LNCaP clone FGC (cell line): ENCODE data around the gene PTK6.

Source experiments
- DNase-seq: peaks from one replicate; pipeline ENCODE4 v3.0.0-alpha.2; 2011; ENCODE audit warnings: low read depth
- H3K4me3 ChIP-seq: 2 replicates; pipeline ENCODE4 v1.5.1; 2011; ENCODE audit warnings: mild to moderate bottlenecking, low read depth, low read length, control low read depth
- TF ChIP-seq, protein P1 (sequence below): IDR thresholded peaks from 2 replicates; pipeline ENCODE4 v1.5.1; 2012; ENCODE audit warnings: mild to moderate bottlenecking; ENCODE audit not compliant: control insufficient read depth, insufficient read depth; ENCODE audit errors: extremely low read depth

Gene PTK6

DNA sequence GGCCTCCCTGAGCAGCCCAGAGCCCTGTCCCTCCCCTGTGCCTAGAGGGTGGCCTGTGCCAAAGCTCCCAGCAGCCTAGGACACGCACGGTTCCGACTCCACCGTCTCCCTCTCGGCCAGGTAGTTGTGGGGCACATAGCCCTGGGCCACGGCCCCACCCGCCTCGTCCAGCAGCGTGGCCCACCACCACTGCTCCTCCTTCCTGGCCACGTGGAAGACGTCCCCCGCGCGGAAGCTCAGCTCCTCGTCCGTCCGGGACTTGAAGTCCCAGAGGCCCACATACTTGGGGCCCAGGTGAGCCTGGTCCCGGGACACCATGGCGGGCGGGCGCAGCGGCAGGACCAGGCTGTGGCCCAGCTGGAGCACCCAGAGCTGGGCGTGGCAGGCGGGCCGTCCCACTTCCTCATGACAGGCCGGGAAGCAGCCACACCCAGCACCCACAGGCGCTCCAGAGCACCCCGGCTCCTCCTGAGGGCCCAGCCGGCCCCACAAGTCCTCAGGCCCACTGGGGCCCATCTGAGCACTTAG, at the start of gene PTK6:
PTK6 (minus strand) TSS at position 380 of the 528 bp plus-strand sequence; CDS start at position 318, 62 bp downstream.
- TF ChIP-seq, protein P1, sequence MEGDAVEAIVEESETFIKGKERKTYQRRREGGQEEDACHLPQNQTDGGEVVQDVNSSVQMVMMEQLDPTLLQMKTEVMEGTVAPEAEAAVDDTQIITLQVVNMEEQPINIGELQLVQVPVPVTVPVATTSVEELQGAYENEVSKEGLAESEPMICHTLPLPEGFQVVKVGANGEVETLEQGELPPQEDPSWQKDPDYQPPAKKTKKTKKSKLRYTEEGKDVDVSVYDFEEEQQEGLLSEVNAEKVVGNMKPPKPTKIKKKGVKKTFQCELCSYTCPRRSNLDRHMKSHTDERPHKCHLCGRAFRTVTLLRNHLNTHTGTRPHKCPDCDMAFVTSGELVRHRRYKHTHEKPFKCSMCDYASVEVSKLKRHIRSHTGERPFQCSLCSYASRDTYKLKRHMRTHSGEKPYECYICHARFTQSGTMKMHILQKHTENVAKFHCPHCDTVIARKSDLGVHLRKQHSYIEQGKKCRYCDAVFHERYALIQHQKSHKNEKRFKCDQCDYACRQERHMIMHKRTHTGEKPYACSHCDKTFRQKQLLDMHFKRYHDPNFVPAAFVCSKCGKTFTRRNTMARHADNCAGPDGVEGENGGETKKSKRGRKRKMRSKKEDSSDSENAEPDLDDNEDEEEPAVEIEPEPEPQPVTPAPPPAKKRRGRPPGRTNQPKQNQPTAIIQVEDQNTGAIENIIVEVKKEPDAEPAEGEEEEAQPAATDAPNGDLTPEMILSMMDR: no peak
- DNase-seq: no peak
- peak within 1 kb of the TSS; percentile 51 for H3K4me3 ChIP-seq

DNA sequence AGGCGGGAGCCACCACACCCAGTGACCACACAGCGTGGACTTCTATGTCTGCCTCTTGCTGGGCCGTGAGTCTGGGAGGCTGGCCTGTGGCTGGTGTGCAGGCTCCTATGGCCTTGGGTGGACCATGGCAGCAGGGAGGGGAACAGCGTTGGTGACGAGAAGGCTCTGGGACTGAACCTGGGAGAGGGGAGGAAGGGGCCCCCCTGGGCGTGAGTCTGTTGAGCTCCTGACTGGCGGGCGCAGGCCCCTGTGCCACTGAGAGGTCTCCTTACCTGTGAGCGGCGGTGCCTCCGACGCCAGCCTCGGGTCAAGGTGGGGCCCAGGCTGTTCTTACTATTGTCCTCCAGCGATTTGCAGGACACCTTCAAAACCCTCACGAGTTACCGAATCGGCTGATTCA, 49.6 kb upstream of the PTK6 start:
- no peak overlapping the region for H3K4me3 ChIP-seq
- no peak for DNase-seq
- TF ChIP-seq, protein P1: no peak

DNA sequence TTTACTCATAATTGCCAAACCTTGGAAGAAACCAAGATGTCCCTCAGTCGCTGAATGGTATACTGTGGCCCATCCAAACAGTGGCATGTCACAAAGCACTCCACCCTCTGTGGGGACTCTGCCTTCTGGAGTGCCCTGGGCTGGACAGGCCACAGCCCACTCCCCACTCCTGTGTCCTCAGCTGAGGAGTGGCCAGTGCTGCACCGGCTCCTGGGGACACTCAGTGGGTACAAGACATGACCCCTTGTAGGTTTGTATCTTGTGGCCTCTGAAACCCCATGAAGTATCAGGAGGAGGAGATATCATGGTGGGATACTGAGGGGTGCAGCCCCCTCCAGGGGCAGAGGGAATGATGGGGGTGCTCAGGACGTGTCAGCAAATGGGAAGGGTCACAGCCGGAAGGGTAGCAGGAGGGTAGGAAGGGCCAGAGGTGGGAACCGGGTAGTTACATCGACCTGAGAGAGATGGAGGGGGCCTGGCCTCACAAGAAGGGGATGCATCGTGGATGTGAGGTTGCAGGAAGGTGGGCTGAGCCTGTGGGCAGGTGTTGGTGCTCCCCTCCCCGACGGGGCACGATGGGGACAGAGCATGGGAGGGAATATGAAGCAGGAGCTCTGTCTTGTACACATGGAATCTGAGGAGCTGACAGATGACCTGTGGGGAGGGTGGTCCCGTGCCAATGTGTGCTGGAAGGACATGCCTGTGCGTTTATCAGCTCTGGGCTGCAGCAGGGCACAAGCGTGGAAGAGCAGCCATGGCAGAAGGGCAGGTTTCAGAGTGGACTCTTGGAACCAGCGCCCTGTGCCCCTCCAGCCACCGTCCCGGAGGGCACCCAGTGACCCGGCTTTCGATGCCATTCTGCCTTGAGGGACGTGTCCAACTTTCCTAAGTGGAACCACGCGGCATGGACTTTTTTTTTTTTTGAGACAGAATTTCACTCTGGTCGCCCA, 48.7 kb upstream of the PTK6 start:
- DNase-seq: no peak
- no peak overlapping the region for H3K4me3 ChIP-seq
- TF ChIP-seq, protein P1: no peak

DNA sequence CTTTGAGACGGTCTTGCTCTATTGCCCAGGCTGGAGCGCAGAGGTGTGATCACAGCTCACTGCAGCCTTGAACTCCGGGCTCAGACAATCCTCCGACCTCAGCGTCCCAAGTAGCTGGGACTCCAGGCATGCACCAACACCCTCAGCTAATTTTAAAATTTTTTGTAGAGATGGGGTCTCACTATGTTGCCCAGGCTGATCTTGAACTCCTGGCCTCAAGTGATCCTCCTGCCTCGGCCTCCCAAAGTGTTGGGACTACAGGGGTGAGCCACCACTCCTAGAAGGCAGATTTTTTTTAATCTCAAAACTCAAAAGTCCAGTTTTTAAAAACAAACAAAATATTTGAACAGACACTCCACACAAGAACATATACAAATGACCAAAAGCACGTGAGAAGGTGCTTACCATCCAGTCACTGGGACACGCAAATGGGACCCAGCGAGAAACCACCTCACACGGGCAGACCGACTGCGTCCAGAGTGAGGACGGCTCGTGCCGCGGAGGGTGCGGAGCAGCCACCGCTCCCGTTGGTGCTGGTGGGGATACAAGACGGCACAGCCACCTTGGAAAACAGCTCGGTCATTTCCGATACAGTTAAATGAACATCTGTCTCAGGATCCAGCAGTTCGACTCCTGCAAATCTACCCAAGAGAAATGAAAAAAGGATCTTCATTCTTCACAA, 45.3 kb upstream of the PTK6 start:
- no peak for DNase-seq
- TF ChIP-seq, protein P1: no peak
- H3K4me3 ChIP-seq: no peak overlapping the region

DNA sequence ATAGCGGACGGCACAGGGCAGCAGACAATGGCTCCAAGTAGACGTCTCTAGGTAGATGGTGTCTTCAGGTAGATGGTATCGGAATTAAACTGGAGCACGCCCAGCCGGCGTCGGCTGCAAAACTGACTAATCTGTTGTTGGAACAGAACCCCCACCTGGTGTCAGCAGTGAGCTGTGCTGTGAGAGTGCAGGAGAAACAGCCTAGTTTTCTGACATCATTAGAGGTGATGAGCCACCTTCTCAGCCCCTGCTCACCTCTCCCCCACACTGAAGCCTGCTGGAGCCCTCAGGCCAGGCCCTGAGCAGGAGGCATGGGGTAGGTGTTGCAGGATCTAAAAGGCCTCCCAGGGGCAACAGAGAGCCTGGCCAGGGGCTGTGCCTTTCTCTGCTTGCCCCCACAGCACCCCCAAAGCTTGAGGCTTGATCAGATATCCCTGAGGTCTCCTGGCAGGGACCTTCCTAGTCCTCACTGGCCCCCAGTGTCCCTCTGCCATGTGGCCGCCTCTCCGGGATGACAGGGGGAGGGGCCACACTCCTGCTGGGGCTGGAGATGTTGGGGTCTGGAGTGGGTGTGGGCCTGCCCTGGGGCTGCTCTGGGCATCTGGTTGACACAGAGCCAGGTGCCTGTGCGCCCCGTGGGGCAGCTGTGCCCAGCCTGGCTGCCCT, 43.8 kb upstream of the PTK6 start:
- H3K4me3 ChIP-seq: no peak overlapping the region
- TF ChIP-seq, protein P1: peak; percentile 53
- peak; percentile 14 for DNase-seq

DNA sequence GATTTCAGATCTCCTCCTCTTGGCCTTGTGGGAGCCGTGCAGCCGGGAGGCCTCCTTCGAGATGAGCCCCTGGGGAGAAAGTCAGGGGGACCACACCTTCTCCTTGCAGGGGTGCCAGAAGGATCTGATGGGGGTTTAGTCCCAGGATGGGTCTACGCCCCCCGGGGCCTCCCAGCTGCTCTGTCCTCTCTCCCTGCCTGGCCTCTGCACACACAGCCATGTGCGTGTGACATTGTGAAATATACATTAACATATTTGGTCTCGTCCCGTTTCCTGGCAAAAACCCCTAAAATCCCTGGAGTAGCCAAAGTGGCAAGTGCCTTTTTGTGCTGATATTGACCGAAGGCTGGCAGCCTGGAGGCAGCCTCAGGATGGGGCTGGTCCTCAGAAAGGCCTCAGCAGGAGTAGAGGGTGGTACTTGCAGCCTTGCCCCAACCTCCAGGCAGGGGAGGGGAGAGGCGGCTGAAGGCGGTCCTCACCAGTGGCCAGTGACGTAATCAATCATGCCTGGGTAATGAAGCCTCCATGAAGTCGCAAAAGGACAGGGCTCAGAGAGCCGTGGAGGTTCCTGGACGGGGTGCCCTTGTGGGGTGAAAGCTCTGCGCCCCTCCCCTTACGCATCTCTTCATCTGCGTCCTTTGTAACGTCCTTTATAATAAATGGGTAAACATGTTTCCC, 42.0 kb upstream of the PTK6 start:
- no peak overlapping the region for H3K4me3 ChIP-seq
- DNase-seq: no peak
- TF ChIP-seq, protein P1: no peak
